Astrocyte of the spinal cord (primary cell): ENCODE data around the gene DDX31.

ENCODE experiments used
- DNase-seq: peaks from one replicate; pipeline ENCODE4 v3.0.0; 2011; ENCODE audit warnings: low read depth, low spot score
- H3K4me3 ChIP-seq: 2 replicates; pipeline ENCODE4 v1.5.1; 2011; ENCODE audit warnings: low read depth, mild to moderate bottlenecking, low read length, moderate library complexity
- CTCF ChIP-seq: IDR thresholded peaks from 2 replicates; pipeline ENCODE4 v1.5.1; 2012; ENCODE audit warnings: low read depth, mild to moderate bottlenecking, low read length, inconsistent platforms
- in situ Hi-C: cut with HindIII; loops from 2 replicates; pipeline ENCODE4 v1.10.0; 2017; ENCODE audit warnings: low sequenced_read_pairs

DDX31 gene

GRCh38 chr9:132710333-132710732, 40.5 kb upstream of the DDX31 start:
- TF ChIP-seq CTCF, result no peak
- DNase-seq, result no peak

GRCh38 chr9:132708769-132709430, 39.1 kb upstream of the DDX31 start:
- in situ Hi-C loops, result no loop called here
- TF ChIP-seq CTCF, result no peak
- no peak for DNase-seq
- H3K4me3 ChIP-seq, result no peak overlapping the region

More at GRCh38 chr9:132710333-132710732, 40.5 kb upstream of the DDX31 start:
- in situ Hi-C loops, result no loop called here
- no peak overlapping the region for H3K4me3 ChIP-seq

- no peak for TF ChIP-seq CTCF
- in situ Hi-C loops, result no loop called here
- DNase-seq, result no peak
- H3K4me3 ChIP-seq, result no peak overlapping the region
Measured at GRCh38 chr9:132708239-132708638, 38.5 kb upstream of the DDX31 start.

- TF ChIP-seq CTCF, result no peak
- in situ Hi-C loops, result no loop called here
- no peak overlapping the region for H3K4me3 ChIP-seq
- no peak for DNase-seq
Measured at GRCh38 chr9:132703336-132703735, 33.6 kb upstream of the DDX31 start.

- TF ChIP-seq CTCF, result no peak
- DNase-seq, result no peak
- H3K4me3 ChIP-seq, result no peak overlapping the region
- in situ Hi-C loops, result no loop called here
Measured at GRCh38 chr9:132702254-132702653, 32.5 kb upstream of the DDX31 start.

- no peak for DNase-seq
- H3K4me3 ChIP-seq, result no peak overlapping the region
- in situ Hi-C loops, result no loop called here
- no peak for TF ChIP-seq CTCF
Measured at GRCh38 chr9:132699956-132700355, 30.2 kb upstream of the DDX31 start.
